NOMO-1 (cell line): ENCODE results near the gene PIK3C2G.
"Not testable (repeated sequence)": the region's sequence is repeated elsewhere in the genome, so short reads cannot be mapped to it uniquely, and the experiment has no call there.

ENCODE experiments used
- DNase-seq, 2 experiments: peaks; one replicate each; lab custom pipeline; 2025; ENCODE audit not compliant: unreplicated experiment in 2 of 2; lab: John Stamatoyannopoulos, UW

The PIK3C2G gene

DNA sequence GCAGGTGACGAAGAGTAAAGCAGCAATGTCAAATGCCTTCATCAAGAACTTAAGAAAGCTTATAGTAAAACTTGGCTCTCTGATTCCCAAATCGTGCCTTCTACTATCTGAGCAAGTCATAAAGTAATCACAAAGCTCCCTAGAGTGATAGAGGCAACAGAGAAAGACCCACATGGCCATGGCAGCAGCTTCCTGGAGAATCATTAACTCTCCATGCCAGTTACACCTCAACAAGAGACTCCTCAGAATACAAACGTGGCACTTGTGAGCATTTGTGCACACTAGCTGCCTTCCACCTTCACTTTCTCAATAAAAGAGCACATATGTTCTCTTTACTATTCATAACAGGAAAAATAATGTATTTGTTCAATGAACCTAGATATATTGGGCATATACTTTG lies 428.5 kb downstream of the PIK3C2G start:
- no peak for DNase-seq

GRCh38 chr12:18690653-18691052 lies 429.3 kb downstream of the PIK3C2G start:
- DNase-seq: no peak

- DNase-seq: not testable (repeated sequence)
These were observed 432.7 kb downstream of the PIK3C2G start for GRCh38 chr12:18693986-18694385.

GRCh38 chr12:18696971-18697602 lies 435.8 kb downstream of the PIK3C2G start:
- DNase-seq: no peak
